NCI-H128 (cell line): Measurements from ENCODE around the gene RAB5A.
"Not testable (repeated sequence)": the region's sequence is repeated elsewhere in the genome, so short reads cannot be mapped to it uniquely, and the experiment has no call there.

Experiments used
- DNase-seq: peaks from one replicate; lab custom pipeline; 2025; ENCODE audit not compliant: unreplicated experiment; lab: John Stamatoyannopoulos, UW

The RAB5A gene

DNA sequence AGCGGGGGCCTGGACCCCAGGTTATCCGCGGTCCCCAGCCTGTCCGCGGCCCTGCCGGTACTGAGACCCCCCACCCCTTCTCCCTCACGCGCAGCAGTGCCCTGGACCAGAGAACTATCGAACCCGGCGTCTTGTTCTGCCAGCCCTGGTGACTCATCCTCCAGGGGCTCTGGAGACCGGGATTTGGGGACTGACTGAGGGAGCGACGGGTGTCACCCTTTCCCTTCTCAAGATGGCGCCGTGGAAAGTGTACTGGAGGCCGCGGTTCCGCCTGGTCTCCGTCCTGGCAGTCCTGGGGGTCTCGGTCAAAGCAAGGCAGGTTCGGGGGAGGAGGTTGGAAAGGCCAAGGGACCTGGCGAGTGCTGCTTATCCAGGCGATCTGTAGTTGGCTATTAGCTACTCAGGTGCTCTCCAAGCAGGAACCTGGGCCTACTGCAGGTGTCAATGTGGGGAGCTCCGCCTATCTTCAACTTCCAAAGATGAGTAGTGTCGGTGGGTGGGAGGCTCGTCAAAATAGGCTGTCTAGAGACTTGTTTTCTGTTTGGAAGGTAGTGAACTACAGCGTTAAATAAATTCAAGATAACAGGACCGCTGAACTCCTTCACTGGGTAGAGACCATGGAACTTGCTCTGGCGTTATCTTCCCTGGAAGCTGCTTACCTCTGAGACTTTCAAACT lies 790 bp downstream of the RAB5A start:
- no peak for DNase-seq

DNA sequence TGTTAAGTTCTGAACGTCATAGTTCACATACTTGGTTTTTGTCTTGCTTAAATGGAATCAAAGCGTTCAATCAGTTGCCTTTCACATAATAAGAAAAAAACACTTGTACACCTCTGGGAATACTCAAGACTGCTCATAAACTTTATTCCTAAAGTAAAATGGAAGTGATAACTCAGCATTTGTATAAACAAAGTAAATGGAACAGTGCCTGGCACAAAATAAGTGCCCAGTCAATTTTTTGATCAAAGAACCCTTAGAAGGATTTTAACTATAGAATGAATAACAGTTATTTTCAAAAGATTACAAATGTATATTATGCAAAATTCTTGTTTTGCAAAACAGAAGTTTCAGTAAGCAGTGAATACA lies 1.3 kb downstream of the RAB5A start:
- no peak for DNase-seq

GRCh38 chr3:19950316-19950715 lies 3.4 kb downstream of the RAB5A start:
- no peak for DNase-seq

DNA sequence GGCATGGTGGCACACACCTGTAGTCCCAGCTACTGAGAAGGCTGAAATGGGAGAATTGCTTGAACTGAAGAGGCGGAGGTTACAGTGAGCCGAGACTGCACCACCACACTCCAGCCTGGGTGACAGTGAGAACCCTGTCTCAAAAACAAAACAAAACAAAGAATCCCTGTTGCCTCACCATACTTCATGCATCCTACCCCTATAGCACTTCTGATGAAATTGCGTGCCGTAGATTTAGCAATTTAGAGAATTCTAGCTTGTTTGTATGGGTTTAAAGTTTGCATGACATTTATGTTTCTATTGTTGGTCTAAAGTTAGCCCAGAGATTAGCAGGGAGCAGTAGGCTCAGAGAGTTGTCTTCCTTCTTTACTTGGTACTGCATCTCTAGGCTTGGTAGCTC lies 7.8 kb downstream of the RAB5A start:
- no peak for DNase-seq

- DNase-seq = not testable (repeated sequence)
Measured at GRCh38 chr3:19957354-19957753, 10.5 kb downstream of the RAB5A start.

DNA sequence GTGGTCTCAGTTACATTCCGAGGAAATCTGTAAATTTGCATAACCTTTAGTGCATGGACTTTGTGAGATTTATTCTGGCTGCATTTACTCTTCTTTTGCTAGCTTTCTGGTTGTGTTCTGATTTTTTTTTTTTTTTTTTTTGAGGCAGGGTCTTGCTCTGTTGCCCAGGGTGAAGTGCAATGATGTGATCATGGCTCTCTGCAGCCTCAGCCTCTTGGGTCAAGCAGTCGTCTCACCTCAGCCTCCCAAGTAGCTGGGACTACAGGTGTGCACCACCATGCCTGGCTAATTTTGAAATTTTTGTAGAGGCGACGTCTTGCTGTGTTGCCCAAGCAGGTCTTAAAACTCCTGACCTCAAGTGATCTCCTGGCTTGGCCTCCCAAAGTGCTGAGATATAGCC lies 12.6 kb downstream of the RAB5A start:
- no peak for DNase-seq

GRCh38 chr3:19960696-19961095 lies 13.8 kb downstream of the RAB5A start:
- no peak for DNase-seq

- DNase-seq = no peak
Measured at GRCh38 chr3:19961960-19962359, 15.1 kb downstream of the RAB5A start.

GRCh38 chr3:19967208-19967607 lies 20.3 kb downstream of the RAB5A start:
- no peak for DNase-seq

- no peak for DNase-seq
Measured at GRCh38 chr3:19967812-19968211, 20.9 kb downstream of the RAB5A start.

DNA sequence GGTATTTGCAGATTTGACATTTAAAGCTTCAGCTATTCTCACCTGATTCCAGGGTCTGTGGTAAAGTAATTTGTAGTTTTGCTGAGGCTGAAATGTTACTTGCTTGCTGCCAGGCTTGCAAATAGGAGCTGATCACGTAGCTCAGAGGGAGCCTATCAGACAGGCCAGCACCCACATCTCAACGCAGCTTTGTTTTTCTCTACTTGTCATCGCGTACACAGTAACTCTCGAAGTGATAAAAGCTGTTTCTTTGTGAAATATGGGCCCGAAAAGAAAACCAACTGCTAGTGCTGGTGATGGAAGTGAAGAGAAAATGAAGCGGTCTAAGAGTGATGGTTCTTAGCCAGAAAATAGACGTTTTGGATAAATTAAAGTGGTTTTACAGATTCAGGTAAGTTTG lies 23.4 kb downstream of the RAB5A start:
- DNase-seq = no peak

- no peak for DNase-seq
Measured at GRCh38 chr3:19972054-19972453, 25.2 kb downstream of the RAB5A start.

DNA sequence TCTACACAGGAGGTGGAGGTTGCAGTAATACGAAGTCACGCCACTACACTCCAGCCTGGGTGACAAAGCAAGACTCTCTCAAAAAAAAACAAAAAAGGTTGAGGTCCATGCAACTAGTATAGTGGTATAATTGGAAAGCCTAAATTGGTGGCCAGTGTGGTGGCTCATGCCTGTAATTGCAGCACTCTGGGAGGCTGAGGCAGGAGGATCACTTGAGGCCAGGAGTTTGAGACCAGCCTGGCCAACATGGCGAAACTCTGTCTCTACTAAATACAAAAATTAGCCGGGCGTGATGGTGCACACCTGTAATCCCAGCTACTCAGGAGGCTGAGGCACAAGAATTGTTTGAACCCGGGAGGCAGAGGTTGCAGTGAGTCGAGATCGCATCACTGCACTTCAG lies 42.0 kb downstream of the RAB5A start:
- not testable (repeated sequence) for DNase-seq

DNA sequence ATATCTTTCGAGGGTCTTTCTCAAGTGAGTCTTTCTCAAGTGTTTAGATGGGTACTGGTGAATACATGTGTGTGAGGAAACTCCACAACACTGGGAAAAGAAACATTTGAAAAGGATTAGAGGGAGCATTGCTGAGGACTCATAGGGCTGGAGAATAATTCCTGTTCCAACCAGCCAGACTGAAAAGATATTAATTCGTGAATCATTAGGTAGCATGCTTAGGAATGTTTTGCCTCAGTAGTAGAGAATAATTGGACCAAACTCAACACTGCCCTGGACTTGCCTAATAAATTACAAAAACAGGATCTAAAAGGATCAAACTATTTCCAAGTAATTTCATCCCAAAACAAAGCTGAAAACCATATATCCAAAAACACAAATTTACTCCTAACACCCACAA lies 47.9 kb downstream of the RAB5A start:
- no peak for DNase-seq

- no peak for DNase-seq
Measured at GRCh38 chr3:19997502-19997901, 50.6 kb downstream of the RAB5A start.

GRCh38 chr3:20001932-20002331 lies 55.0 kb downstream of the RAB5A start:
- no peak for DNase-seq

DNA sequence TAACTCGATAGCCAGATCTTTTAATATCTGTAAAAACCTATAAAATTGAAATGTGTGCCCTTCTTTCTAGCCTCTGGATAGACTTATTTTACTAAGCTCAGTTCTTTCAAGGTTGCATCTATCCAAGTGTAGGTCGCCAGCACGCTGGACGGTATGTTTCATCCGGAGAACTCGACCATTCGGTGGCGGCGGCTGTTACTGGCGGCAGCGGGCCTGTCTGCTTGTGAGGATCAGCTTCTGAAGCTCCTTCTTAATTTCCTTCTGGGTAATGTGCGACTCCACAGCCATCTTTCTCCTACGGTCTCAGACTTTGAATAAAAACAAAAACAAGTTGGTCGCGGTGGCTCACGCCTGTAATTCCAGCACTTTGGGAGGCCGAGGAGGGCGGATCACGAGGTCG lies 61.1 kb downstream of the RAB5A start:
- no peak for DNase-seq

DNA sequence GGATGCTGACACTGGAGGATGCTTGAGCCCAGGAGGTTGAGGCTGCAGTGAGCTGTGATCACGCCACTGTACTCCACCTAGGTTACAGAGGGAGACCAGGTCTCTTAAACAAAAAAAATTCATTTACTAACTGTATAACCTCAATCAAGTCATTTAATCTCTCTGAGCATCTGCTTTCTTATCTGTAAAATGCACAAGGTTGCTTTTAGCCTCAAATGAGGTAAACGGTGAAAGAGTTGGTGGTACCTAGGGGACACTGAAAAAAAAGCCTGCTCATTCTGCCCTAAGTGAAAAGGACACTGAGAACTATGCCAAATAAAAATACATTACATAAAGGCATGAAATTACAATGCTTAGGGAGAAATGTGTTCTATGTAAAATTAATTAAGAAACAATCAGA lies 61.7 kb downstream of the RAB5A start:
- DNase-seq = no peak

GRCh38 chr3:20012164-20012563 lies 65.3 kb downstream of the RAB5A start, which contains the start of gene PP2D1:
Gene PP2D1, minus strand, starts transcription at chr3:20012264. Its CDS starts 192 bp downstream, at chr3:20012072.
- no peak for DNase-seq

- DNase-seq = no peak
Measured at GRCh38 chr3:20013396-20013795, 66.5 kb downstream of the RAB5A start.

GRCh38 chr3:20015525-20015924 lies 68.6 kb downstream of the RAB5A start:
- no peak for DNase-seq

DNA sequence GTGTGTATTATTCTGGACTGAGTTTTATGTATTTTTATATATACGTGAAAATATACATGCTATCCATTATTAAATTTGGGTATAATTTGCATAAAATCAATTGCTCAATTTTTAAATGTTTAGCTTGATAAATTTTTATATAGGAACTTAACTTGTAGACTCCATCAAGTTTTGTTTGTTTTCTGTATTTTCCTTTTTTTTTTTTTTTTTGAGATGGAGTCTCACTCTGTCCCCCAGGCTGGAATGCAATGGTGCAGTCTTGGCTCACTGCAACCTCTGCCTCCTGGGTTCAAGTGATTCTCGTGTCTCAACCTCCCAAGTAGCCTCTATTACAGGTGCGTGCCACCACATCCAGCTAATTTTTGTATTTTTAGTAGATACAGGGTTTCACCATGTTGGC lies 69.2 kb downstream of the RAB5A start:
- not testable (repeated sequence) for DNase-seq

DNA sequence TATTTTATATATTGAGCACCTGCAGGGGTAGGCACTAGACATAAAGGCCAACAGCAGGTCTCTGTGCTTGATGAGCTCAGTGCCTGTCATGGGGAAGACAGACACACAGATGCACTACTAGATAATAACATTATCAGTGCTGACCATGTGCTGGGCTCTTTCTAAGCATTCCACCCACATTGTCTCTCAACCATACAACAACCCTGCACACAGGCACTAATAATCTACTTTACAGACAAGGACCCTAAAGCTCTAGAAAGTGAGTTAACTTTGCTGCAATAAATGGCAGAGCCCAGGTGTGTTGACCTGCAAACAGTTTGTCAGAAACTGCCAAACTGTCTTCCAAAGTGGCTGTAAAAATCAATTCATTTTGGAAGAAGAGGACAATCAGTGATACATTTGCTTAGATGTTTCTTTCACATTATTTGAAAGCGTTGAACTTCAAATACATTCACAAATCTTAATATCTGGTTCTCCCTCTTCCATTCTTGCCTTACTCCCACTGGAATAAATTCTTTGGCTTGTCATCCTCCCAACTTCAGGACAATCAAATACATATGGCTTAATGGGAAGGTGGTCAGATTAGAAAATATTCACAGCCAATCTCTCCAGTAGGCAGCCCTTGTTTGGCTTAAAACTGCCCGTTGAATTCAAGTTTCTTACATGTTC lies 76.2 kb downstream of the RAB5A start:
- DNase-seq = no peak
